ENCODE results near the gene LTA4H. TPM values are rescaled to one million over a fixed set of nuclear protein-coding genes. Genes with fewer than 3 reads are reported as not detected.

The LTA4H gene
- total RNA-seq, 1 experiment from 2014 or later = 66.0 TPM

DNA sequence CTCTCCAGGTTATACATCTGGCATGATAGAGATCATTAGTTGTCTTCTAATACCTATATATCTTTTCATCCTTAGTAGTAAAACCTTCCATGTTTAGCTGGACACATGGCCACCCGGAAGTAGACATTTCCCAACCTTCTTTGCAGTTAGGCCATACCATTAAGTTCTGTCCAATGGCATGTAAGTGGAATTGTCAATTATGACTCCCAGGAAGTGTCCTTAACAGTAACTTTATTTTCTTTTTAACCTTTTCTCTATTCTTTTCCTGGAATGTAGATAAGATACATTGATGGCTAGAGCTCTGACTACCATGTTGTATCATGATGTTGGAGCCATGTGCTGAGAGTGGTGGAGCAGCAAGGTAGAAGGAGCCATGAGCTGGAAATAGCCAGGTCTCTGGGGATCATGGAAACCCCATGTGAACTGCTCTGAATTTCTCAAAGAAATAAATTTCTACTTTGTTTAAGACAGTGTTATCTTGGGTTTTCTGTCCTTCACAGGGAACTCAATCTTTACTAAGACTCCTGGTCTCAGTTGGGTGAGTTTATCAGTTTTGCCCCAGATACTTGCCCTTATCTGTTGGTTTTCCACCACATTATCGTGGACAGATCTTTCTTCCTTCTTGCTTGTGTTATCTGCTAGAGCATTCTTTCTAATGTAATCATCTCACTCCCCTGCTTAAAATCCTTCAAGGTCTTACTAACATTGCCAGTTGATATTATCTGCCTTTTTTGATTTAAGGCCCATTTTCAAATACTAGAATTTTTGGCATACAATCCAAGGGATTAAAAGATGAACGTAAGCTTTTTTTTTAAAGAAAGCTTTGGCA is 5.1 kb upstream of the LTA4H start:
- ChIA-PET POLR2A (interaction anchor here (0.5 to 1.4 kb wide), 5 partner anchors 32 to 360 kb away, joined by 3 to 5 read pairs (median 4); partner anchors contain the start of gene CDK17), CTCF (interaction anchor here (1.0 to 1.1 kb wide), 2 partner anchors 20 to 21 kb away, joined by 3 to 4 read pairs; no protein-coding TSS in a partner anchor)
- H3K27me3 Mint-ChIP-seq (ENCODE audit: insufficient read depth, unreplicated experiment) = no peaks in the 10 kb centered on the region
- peaks cover 16% of the 10 kb centered on the region for H3K4me1 Mint-ChIP-seq (ENCODE audit: insufficient read depth, unreplicated experiment)
- no peaks in the 10 kb centered on the region for H3K36me3 Mint-ChIP-seq (ENCODE audit: insufficient read depth, unreplicated experiment)
- intact Hi-C loops (cut with micrococcal nuclease) = no loop called here
- DNase-seq (ENCODE audit: unreplicated experiment) = no peak
- BruUV-seq (replicated peaks) = no TSS peak
- H3K4me3 Mint-ChIP-seq (ENCODE audit: unreplicated experiment) = no peak overlapping the region
- no peak overlapping the region for H3K27ac Mint-ChIP-seq (ENCODE audit: low read depth, unreplicated experiment)
- H3K9me3 Mint-ChIP-seq (ENCODE audit: unreplicated experiment) = no peaks in the 10 kb centered on the region
- TF ChIP-seq, protein P1, sequence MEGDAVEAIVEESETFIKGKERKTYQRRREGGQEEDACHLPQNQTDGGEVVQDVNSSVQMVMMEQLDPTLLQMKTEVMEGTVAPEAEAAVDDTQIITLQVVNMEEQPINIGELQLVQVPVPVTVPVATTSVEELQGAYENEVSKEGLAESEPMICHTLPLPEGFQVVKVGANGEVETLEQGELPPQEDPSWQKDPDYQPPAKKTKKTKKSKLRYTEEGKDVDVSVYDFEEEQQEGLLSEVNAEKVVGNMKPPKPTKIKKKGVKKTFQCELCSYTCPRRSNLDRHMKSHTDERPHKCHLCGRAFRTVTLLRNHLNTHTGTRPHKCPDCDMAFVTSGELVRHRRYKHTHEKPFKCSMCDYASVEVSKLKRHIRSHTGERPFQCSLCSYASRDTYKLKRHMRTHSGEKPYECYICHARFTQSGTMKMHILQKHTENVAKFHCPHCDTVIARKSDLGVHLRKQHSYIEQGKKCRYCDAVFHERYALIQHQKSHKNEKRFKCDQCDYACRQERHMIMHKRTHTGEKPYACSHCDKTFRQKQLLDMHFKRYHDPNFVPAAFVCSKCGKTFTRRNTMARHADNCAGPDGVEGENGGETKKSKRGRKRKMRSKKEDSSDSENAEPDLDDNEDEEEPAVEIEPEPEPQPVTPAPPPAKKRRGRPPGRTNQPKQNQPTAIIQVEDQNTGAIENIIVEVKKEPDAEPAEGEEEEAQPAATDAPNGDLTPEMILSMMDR (IDR thresholded peaks at IDR 0.05; ENCODE audit: unreplicated experiment) = no peak

DNA sequence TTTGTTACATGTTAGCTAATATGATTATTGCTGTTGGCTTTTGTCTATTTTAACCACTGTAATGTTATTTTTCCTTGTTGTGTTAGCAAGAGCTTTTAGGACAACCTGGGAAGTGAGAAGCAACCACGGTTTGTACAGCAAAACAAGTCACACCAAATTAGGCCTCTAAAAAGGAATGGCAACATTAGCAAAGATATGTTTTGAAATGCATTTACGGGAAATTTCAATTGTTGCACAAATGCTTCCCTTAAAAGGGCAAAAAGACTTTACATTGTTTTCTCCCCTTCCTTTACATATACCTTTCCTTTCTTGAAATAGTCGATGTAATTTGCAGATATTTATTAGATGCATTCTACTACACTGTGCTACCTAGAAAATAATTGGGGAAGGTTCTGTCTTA is 4.1 kb upstream of the LTA4H start:
- BruUV-seq (replicated peaks) = no TSS peak
- H3K27ac Mint-ChIP-seq (ENCODE audit: low read depth, unreplicated experiment) = no peak overlapping the region
- H3K36me3 Mint-ChIP-seq (ENCODE audit: insufficient read depth, unreplicated experiment) = no peaks in the 10 kb centered on the region
- no peaks in the 10 kb centered on the region for H3K27me3 Mint-ChIP-seq (ENCODE audit: insufficient read depth, unreplicated experiment)
- H3K4me1 Mint-ChIP-seq (ENCODE audit: insufficient read depth, unreplicated experiment) = peaks cover 11% of the 10 kb centered on the region
- ChIA-PET POLR2A (interaction anchor here (1.4 kb wide), 1 partner anchor 361 kb away, joined by 4 read pairs; the partner anchor contains the start of gene CDK17), CTCF (interaction anchor here (1.0 to 1.1 kb wide), 2 partner anchors 19 to 22 kb away, joined by 3 to 4 read pairs; no protein-coding TSS in a partner anchor)
- H3K4me3 Mint-ChIP-seq (ENCODE audit: unreplicated experiment) = no peak overlapping the region
- TF ChIP-seq, protein P1 (IDR thresholded peaks at IDR 0.05; ENCODE audit: unreplicated experiment) = no peak
- intact Hi-C loops (cut with micrococcal nuclease) = no loop called here
- DNase-seq (ENCODE audit: unreplicated experiment) = no peak
- H3K9me3 Mint-ChIP-seq (ENCODE audit: unreplicated experiment) = no peaks in the 10 kb centered on the region

DNA sequence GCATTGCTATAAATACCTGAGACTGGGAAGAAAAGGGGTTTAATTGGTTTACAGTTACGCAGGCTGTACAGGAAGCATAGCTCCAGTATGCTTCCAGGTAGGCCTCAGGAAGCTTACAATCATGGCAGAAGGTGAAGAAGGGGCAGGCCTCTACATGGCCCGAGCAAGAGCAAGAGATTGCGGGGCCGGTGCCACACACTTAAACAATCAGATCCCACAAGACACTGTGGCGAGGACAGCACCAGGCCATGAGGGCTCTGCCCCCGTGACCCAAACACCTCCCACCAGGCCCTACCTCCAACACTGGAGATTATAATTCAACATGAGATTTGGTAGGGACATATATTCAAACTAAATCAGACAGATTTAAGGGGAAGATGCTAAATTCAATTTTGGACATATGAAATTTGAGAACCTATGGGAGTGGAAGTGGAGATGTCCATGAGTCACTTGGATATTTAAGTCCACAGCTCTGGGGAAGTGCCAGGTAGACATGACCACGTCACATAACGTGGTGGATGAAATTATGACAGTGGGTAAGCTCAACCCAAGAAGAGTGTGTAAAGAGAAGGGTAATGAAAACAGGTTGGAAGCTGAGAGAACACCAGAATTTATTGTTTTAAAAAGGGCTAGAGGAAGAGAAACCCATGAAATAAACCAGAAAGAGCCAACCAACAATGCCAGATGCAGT is 1.5 kb upstream of the LTA4H start:
- no TSS peak for BruUV-seq (replicated peaks)
- H3K36me3 Mint-ChIP-seq (ENCODE audit: insufficient read depth, unreplicated experiment) = no peaks in the 10 kb centered on the region
- H3K4me3 Mint-ChIP-seq (ENCODE audit: unreplicated experiment) = no peak overlapping the region
- no peaks in the 10 kb centered on the region for H3K27me3 Mint-ChIP-seq (ENCODE audit: insufficient read depth, unreplicated experiment)
- CTCF ChIA-PET = interaction anchor here (1.9 kb wide), 1 partner anchor 178 kb away, joined by 5 read pairs; no protein-coding TSS in a partner anchor
- TF ChIP-seq, protein P1 (IDR thresholded peaks at IDR 0.05; ENCODE audit: unreplicated experiment) = no peak
- intact Hi-C loops (cut with micrococcal nuclease) = no loop called here
- POLR2A ChIA-PET = interaction anchor here (0.6 to 2.5 kb wide), 5 partner anchors 8 to 181 kb away, joined by 3 to 22 read pairs (median 3); no protein-coding TSS in a partner anchor
- peaks cover 6% of the 10 kb centered on the region for H3K4me1 Mint-ChIP-seq (ENCODE audit: insufficient read depth, unreplicated experiment)
- H3K27ac Mint-ChIP-seq (ENCODE audit: low read depth, unreplicated experiment) = no peak overlapping the region
- peak; percentile 65 for DNase-seq (ENCODE audit: unreplicated experiment)
- H3K9me3 Mint-ChIP-seq (ENCODE audit: unreplicated experiment) = no peaks in the 10 kb centered on the region
